Lower leg skin (tissue), 4 donors: ENCODE measurements around the gene LDB2. TPM values are rescaled to one million over a fixed set of nuclear protein-coding genes. Genes with fewer than 3 reads are reported as not detected.

Source experiments
- DNase-seq, 2 donors: peaks; one replicate each; pipeline ENCODE4 v3.0.0-alpha.2; 2019; ENCODE audit warnings: low spot score in 2 of 2
- H3K4me3 ChIP-seq: fragments of 200-600 bp; sonication (generic); 2 replicates; pipeline ENCODE4 v1.5.1; 2017; ENCODE audit warnings: mild to moderate bottlenecking, low read depth; ENCODE audit not compliant: poor library complexity, severe bottlenecking
- POLR2A ChIP-seq, 2 donors: fragments of 450-650 bp; IDR thresholded peaks; one replicate each; pipeline ENCODE4 v1.6.1; 2016 to 2017; ENCODE audit warnings: antibody characterized with exemption in 2 of 2, mild to moderate bottlenecking in 1 of 2, moderate library complexity in 1 of 2
- WGBS, 2 donors: methylation state at CpG; one replicate each; pipeline ENCODE4 v1.1.5; 2018; 5-methylcytosine and 5-hydroxymethylcytosine counted together
- intact Hi-C: fragments of 100-400 bp; cut with DNase I; formaldehyde crosslinking; loops from one replicate; pipeline ENCODE4 v1.15.0; 2023; ENCODE audit warnings: low total_unique reads
- total RNA-seq, 4 donors: library from RNA; depleted of rRNA; stranded (reverse); fragments of >200 nt; gene quantifications; one replicate each; pipeline ENCODE4 v1.1.0, GENCODE V29; 2016
- TF ChIP-seq, protein P1 (sequence below), 3 donors: fragments of 450-650 bp; IDR thresholded peaks; one replicate each; pipeline ENCODE4 v1.5.1; 2016; ENCODE audit warnings: antibody characterized with exemption in 3 of 3, mild to moderate bottlenecking in 3 of 3, moderate library complexity in 2 of 3

LDB2 gene
- total RNA-seq, 4 donors from 2014 or later = 5.4 to 14.0 (median 7.8) TPM

DNA sequence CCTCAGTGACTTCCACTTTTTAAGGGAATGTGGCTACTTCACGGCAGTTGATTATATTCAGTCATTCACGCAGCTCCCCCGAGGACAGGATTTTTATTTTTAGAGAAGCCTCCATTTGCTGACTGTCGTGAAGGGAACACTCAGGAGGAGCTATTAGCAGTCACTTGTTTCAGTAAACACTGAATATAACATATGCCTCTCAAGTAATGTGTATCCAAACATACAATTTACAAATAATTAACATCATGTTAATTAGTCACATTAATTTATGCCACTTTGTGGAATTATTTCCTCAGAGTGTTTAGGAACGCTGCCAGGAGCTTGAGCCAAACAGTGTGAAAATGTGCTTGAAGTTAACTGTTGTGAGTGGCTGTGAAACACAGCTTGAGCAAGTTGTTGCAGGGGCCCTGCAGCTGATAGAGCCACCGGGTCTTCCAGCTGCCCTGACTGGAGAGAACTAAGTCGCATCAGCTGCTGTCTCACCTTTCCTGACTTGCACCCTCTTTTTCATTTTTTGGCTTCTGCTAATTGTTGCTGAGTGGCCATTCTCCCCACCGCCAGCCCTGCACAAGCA lies 245.6 kb downstream of the LDB2 start:
- TF ChIP-seq, protein P1, sequence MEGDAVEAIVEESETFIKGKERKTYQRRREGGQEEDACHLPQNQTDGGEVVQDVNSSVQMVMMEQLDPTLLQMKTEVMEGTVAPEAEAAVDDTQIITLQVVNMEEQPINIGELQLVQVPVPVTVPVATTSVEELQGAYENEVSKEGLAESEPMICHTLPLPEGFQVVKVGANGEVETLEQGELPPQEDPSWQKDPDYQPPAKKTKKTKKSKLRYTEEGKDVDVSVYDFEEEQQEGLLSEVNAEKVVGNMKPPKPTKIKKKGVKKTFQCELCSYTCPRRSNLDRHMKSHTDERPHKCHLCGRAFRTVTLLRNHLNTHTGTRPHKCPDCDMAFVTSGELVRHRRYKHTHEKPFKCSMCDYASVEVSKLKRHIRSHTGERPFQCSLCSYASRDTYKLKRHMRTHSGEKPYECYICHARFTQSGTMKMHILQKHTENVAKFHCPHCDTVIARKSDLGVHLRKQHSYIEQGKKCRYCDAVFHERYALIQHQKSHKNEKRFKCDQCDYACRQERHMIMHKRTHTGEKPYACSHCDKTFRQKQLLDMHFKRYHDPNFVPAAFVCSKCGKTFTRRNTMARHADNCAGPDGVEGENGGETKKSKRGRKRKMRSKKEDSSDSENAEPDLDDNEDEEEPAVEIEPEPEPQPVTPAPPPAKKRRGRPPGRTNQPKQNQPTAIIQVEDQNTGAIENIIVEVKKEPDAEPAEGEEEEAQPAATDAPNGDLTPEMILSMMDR (IDR thresholded peaks at IDR 0.05) = no peak
- TF ChIP-seq POLR2A (IDR thresholded peaks at IDR 0.05) = no peak
- no peak for DNase-seq
- WGBS, 2 donors = 60 to 69% methylated on average over 8 of the region's 8 CpGs
- intact Hi-C loops = no loop called here
- no peak overlapping the region for H3K4me3 ChIP-seq

DNA sequence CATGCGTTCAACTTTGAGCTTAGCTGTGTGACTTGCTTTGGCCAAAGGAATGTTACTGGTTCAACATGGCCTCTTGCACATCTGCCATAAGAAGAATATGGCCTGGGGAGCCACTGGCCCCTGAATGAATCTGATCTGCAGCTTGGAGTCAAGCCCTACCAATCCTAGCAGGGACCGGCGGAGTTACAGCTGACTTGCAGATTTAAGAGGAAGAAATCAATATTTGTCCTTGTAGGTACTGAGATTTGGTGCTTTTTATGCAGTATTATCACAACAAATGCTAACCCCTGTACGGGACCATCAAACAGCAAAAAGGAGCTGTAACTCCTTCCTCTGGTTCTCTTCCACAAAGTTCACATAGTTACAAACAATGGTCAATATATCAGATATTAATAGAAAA lies 252.0 kb downstream of the LDB2 start:
- TF ChIP-seq, protein P1 (IDR thresholded peaks at IDR 0.05) = no peak
- no peak for TF ChIP-seq POLR2A (IDR thresholded peaks at IDR 0.05)
- DNase-seq = no peak
- 93 to 96% methylated on average over 4 of the region's 4 CpGs for WGBS, 2 donors
- intact Hi-C loops = no loop called here
- no peak overlapping the region for H3K4me3 ChIP-seq

DNA sequence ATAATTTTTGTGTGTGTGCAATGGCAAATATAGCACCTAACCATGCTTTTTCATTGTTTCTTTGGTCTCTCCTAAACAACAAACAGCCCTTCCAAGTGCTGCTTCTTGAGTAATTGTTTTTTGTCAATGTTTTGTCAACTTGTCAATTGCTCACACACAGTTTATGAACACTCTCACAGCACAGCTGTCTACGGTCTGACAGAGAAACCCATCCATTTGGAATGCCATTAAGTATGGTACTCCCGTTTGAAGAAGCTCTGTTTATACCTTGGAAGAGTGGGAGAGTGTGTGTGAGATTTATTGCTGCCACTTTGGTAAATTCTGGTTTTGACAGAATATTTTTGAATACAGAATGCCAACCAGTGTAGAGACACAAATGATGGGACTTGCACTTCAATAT lies 254.6 kb downstream of the LDB2 start:
- H3K4me3 ChIP-seq = no peak overlapping the region
- DNase-seq = no peak
- 41 to 65% methylated on average over 2 of the region's 2 CpGs for WGBS, 2 donors
- TF ChIP-seq, protein P1 (IDR thresholded peaks at IDR 0.05) = no peak
- intact Hi-C loops = no loop called here

DNA sequence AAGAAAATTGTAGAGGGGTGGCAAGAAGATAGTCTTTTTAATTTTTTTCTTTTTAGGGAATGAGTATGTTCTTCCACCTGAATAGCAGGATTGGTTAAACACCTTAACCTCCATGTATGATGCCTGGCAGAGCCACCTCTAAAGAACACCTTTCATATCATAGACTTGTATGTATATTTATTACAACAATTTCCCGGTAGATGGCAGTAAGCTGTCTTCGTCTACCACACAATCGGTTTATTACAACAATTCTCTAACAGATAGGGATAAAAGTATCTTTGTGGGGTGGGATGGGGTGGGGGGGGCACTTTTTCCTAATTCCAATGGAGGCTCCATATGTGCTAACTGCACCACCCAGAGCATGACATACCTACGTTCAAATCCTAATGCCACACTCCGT lies 255.5 kb downstream of the LDB2 start:
- H3K4me3 ChIP-seq = no peak overlapping the region
- no peak for DNase-seq
- 82 to 90% methylated on average over 5 of the region's 5 CpGs for WGBS, 2 donors
- no peak for TF ChIP-seq POLR2A (IDR thresholded peaks at IDR 0.05)
- TF ChIP-seq, protein P1 (IDR thresholded peaks at IDR 0.05) = no peak
- intact Hi-C loops = no loop called here

DNA sequence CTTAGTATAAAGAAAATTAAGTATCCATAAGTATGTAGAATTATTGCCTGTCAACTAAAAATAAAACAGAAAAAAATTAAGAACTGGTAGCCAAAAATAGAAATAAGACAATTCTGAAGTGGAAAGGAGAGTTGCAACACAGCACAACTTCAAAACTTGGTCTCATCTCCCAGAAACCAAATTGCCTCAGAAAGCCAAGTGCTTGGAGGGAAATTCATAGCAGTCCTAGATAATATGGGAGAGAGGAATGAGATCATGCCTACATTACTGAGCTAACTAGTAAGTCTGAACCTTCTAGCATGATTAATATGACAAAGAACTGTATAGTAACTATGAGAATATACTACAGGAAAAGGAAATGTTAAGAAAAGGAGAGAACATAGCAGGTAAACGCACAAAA lies 256.5 kb downstream of the LDB2 start:
- TF ChIP-seq, protein P1 (IDR thresholded peaks at IDR 0.05) = no peak
- no peak for TF ChIP-seq POLR2A (IDR thresholded peaks at IDR 0.05)
- no peak overlapping the region for H3K4me3 ChIP-seq
- intact Hi-C loops = no loop called here
- no peak for DNase-seq
- 37 to 44% methylated on average over 1 of the region's 1 CpG for WGBS, 2 donors
